PC-3 (cell line): ENCODE measurements around the gene SERPINB5. TPM values are rescaled to one million over a fixed set of nuclear protein-coding genes. Genes with fewer than 3 reads are reported as not detected.
A peak's percentile ranks its signal among the peaks of the same experiment; 100 is the strongest.

ENCODE experiments used
- ATAC-seq: fragments of 200-7000 bp; cut with Tn5 transposase; 2 replicates; pipeline ENCODE4 v1.9.1; 2020; ENCODE audit warnings: mild to moderate bottlenecking, moderate library complexity
- BruUV-seq: library from RNA; stranded (reverse); fragments of 400-500 nt; replicated peaks from 2 replicates; lab custom pipeline; 2021; lab: Mats Ljungman, UMichigan
- CTCF ChIA-PET: fragments of 300-600 bp; sonication (Branson Sonifier 250); formaldehyde crosslinking; loops from one replicate; lab custom pipeline; 2022; ENCODE audit warnings: antibody characterized with exemption; lab: Charles Lee
- POLR2A ChIA-PET: fragments of 300-600 bp; sonication (Branson Sonifier 250); formaldehyde crosslinking; loops from one replicate; lab custom pipeline; 2022; ENCODE audit warnings: antibody characterized with exemption; ENCODE audit not compliant: unreplicated experiment; lab: Charles Lee
- DNase-seq: peaks from one replicate; pipeline ENCODE4 v3.0.0-alpha.2; 2015
- H2AFZ ChIP-seq: fragments of 300-600 bp; sonication (generic); 2 replicates; pipeline ENCODE4 v1.6.0; 2016; ENCODE audit warnings: antibody characterized with exemption, low read length
- H3F3A ChIP-seq: fragments of 300-600 bp; sonication (generic); one replicate; pipeline ENCODE4 v1.6.0; 2017; ENCODE audit warnings: antibody characterized with exemption, low read length, control low read depth, mild to moderate bottlenecking; ENCODE audit not compliant: unreplicated experiment
- H3K27ac ChIP-seq: fragments of 300-600 bp; sonication (generic); 2 replicates; pipeline ENCODE4 v1.5.1; 2016; ENCODE audit warnings: mild to moderate bottlenecking, low read length
- H3K27me3 ChIP-seq: fragments of 300-600 bp; sonication (generic); 2 replicates; pipeline ENCODE4 v1.6.1; 2016; ENCODE audit warnings: low read length, mixed read lengths
- H3K36me3 ChIP-seq: fragments of 300-600 bp; sonication (generic); 2 replicates; pipeline ENCODE4 v1.6.1; 2016; ENCODE audit warnings: low read depth, mixed run types, low read length, mixed read lengths
- H3K4me1 ChIP-seq: fragments of 300-600 bp; sonication (generic); 2 replicates; pipeline ENCODE4 v1.5.1; 2016; ENCODE audit warnings: low read length; ENCODE audit not compliant: insufficient read depth
- H3K4me2 ChIP-seq: fragments of 300-600 bp; sonication (generic); 2 replicates; pipeline ENCODE4 v1.6.0; 2016; ENCODE audit warnings: low read length
- H3K4me3 ChIP-seq: fragments of 300-600 bp; sonication (generic); 2 replicates; pipeline ENCODE4 v1.5.1; 2016; ENCODE audit warnings: mild to moderate bottlenecking, low read length, mixed read lengths
- H3K79me2 ChIP-seq: fragments of 300-600 bp; sonication (generic); 2 replicates; pipeline ENCODE4 v1.6.1; 2017; ENCODE audit warnings: low read length, mixed read lengths
- H3K9ac ChIP-seq: fragments of 300-600 bp; sonication (generic); 2 replicates; pipeline ENCODE4 v1.6.0; 2016; ENCODE audit warnings: mild to moderate bottlenecking, low read length
- H3K9me2 ChIP-seq: fragments of 300-600 bp; sonication (generic); replicated peaks from 2 replicates; pipeline ENCODE4 v1.6.1; 2016; ENCODE audit warnings: mixed run types, low read length, mixed read lengths
- H3K9me3 ChIP-seq: fragments of 300-600 bp; sonication (generic); 2 replicates; pipeline ENCODE4 v1.6.1; 2016; ENCODE audit warnings: low read length, mixed read lengths
- H4K20me1 ChIP-seq: fragments of 300-600 bp; sonication (generic); 2 replicates; pipeline ENCODE4 v1.6.1; 2016; ENCODE audit warnings: low read length, mixed read lengths
- CTCF ChIP-seq: fragments of 300-600 bp; sonication (generic); conservative IDR thresholded peaks from 2 replicates; pipeline ENCODE4 v1.5.1; 2017; ENCODE audit warnings: antibody characterized with exemption, low read depth, mild to moderate bottlenecking, low read length
- EZH2 ChIP-seq: fragments of 300-600 bp; sonication (generic); IDR thresholded peaks from one replicate; pipeline ENCODE4 v1.6.1; 2017; ENCODE audit warnings: antibody characterized with exemption, mild to moderate bottlenecking, low read length; ENCODE audit not compliant: unreplicated experiment
- EZH2phosphoT487 ChIP-seq: fragments of 300-600 bp; sonication (generic); IDR thresholded peaks from 2 replicates; pipeline ENCODE4 v1.6.1; 2018; ENCODE audit warnings: mild to moderate bottlenecking, antibody characterized with exemption, low read length, borderline replicate concordance
- intact Hi-C: fragments of 100-400 bp; cut with micrococcal nuclease; formaldehyde crosslinking; loops from 2 replicates; pipeline ENCODE4 v1.9.0; 2023
- total RNA-seq: library from RNA; depleted of rRNA; stranded (reverse); fragments of >200 nt; gene quantifications from 2 replicates; pipeline ENCODE4 v1.2.3, GENCODE V29; 2014

Gene SERPINB5
- total RNA-seq, 1 experiment from 2014 or later = 104 TPM

GRCh38 chr18:63480476-63480875, 3.7 kb downstream of the SERPINB5 start:
- CTCF ChIA-PET = no interaction called here
- Histone ChIP-seq H3K9me3 (no peaks in the 10 kb centered on the region), H3K27me3 (no peaks in the 10 kb centered on the region), H2AFZ (no peak overlapping the region), H3K4me3 (peak overlapping the region; percentile 95), H3K79me2 (peaks cover 75% of the 10 kb centered on the region), H3K9me2 (no peaks in the 10 kb centered on the region), H3K4me2 (peak overlapping the region; percentile 86), H3K9ac (no peak overlapping the region), H4K20me1 (peaks cover 56% of the 10 kb centered on the region), H3K4me1 (peaks cover 47% of the 10 kb centered on the region), H3F3A (no peaks in the 10 kb centered on the region), H3K27ac (no peak overlapping the region), H3K36me3 (peaks cover 45% of the 10 kb centered on the region)
- TF ChIP-seq EZH2phosphoT487 (no peak), EZH2 (no peak), CTCF (no peak)
- POLR2A ChIA-PET = interaction anchor here (0.6 kb wide), 1 partner anchor 765 kb away, joined by 7 read pairs; the partner anchor contains the start of gene PHLPP1
- ATAC-seq = no peak
- BruUV-seq = no TSS peak
- intact Hi-C loops = no loop called here
- DNase-seq = no peak

GRCh38 chr18:63480915-63481314, 4.2 kb downstream of the SERPINB5 start:
- H3K4me2 ChIP-seq = peak overlapping the region; percentile 86
- ATAC-seq (no peak), DNase-seq (no peak)
- H3K9me3 ChIP-seq = no peaks in the 10 kb centered on the region
- intact Hi-C loops = no loop called here
- no peaks in the 10 kb centered on the region for H3F3A ChIP-seq
- CTCF ChIA-PET = no interaction called here
- no peaks in the 10 kb centered on the region for H3K27me3 ChIP-seq
- no peaks in the 10 kb centered on the region for H3K9me2 ChIP-seq
- H4K20me1 ChIP-seq = peaks cover 56% of the 10 kb centered on the region
- no peak overlapping the region for H3K27ac ChIP-seq
- peaks cover 43% of the 10 kb centered on the region for H3K4me1 ChIP-seq
- peaks cover 75% of the 10 kb centered on the region for H3K79me2 ChIP-seq
- no peak overlapping the region for H2AFZ ChIP-seq
- peak overlapping the region; percentile 95 for H3K4me3 ChIP-seq
- TF ChIP-seq EZH2 (no peak), EZH2phosphoT487 (no peak), CTCF (no peak)
- POLR2A ChIA-PET = no interaction called here
- no TSS peak for BruUV-seq
- no peak overlapping the region for H3K9ac ChIP-seq
- H3K36me3 ChIP-seq = peaks cover 49% of the 10 kb centered on the region

- TF ChIP-seq EZH2phosphoT487 (no peak), CTCF (no peak), EZH2 (no peak)
- Histone ChIP-seq H3K9ac (no peak overlapping the region), H3K36me3 (peaks cover 72% of the 10 kb centered on the region), H3K79me2 (peaks cover 17% of the 10 kb centered on the region), H3K4me3 (no peak overlapping the region), H3K4me2 (no peak overlapping the region), H3K4me1 (no peaks in the 10 kb centered on the region), H4K20me1 (peaks cover 19% of the 10 kb centered on the region), H3K27me3 (no peaks in the 10 kb centered on the region), H3F3A (no peaks in the 10 kb centered on the region), H3K9me3 (no peaks in the 10 kb centered on the region), H3K27ac (no peak overlapping the region), H3K9me2 (no peaks in the 10 kb centered on the region), H2AFZ (no peak overlapping the region)
- DNase-seq (no peak), ATAC-seq (no peak)
- ChIA-PET CTCF (interaction anchor here (0.6 kb wide), 1 partner anchor 77 kb away, joined by 4 read pairs; no protein-coding TSS in a partner anchor), POLR2A (interaction anchor here (0.6 kb wide), 1 partner anchor 9 kb away, joined by 3 read pairs; no protein-coding TSS in a partner anchor)
- BruUV-seq = no TSS peak
- intact Hi-C loops = no loop called here
Measured at GRCh38 chr18:63487676-63488075, 10.9 kb downstream of the SERPINB5 start.
